MM.1S (cell line): ENCODE data around the gene KIF25.

Experiments
- DNase-seq: peaks from one replicate; pipeline ENCODE4 v3.0.0-alpha.2; 2015
- H2AFZ ChIP-seq: fragments of 300-600 bp; sonication (generic); 2 replicates; pipeline ENCODE4 v1.6.0; 2016; ENCODE audit warnings: antibody characterized with exemption, low read length
- H3F3A ChIP-seq: fragments of 300-600 bp; sonication (generic); 2 replicates; pipeline ENCODE4 v1.6.1; 2016; ENCODE audit warnings: mild to moderate bottlenecking, antibody characterized with exemption, low read length, moderate library complexity, mixed read lengths; ENCODE audit not compliant: insufficient read depth
- H3K27ac ChIP-seq: fragments of 300-600 bp; sonication (generic); 2 replicates; pipeline ENCODE4 v1.5.1; 2016; ENCODE audit warnings: mild to moderate bottlenecking, low read length
- H3K27me3 ChIP-seq: fragments of 300-600 bp; sonication (generic); replicated peaks from 2 replicates; pipeline ENCODE4 v1.6.0; 2016; ENCODE audit warnings: low read length; ENCODE audit not compliant: insufficient read depth
- H3K36me3 ChIP-seq: fragments of 300-600 bp; sonication (generic); replicated peaks from 2 replicates; pipeline ENCODE4 v1.6.1; 2016; ENCODE audit warnings: mild to moderate bottlenecking, low read length, mixed read lengths; ENCODE audit not compliant: insufficient read depth
- H3K4me1 ChIP-seq: fragments of 300-600 bp; sonication (generic); 2 replicates; pipeline ENCODE4 v1.6.1; 2016; ENCODE audit warnings: low read length, mixed read lengths
- H3K4me2 ChIP-seq: fragments of 300-600 bp; sonication (generic); 2 replicates; pipeline ENCODE4 v1.6.0; 2016; ENCODE audit warnings: low read depth, low read length
- H3K4me3 ChIP-seq: fragments of 300-600 bp; sonication (generic); 2 replicates; pipeline ENCODE4 v1.5.1; 2016; ENCODE audit warnings: low read length, mixed read lengths
- H3K79me2 ChIP-seq: fragments of 300-600 bp; sonication (generic); 2 replicates; pipeline ENCODE4 v1.6.1; 2016; ENCODE audit warnings: mixed run types, low read length, mixed read lengths
- H3K9ac ChIP-seq: fragments of 300-600 bp; sonication (generic); 2 replicates; pipeline ENCODE4 v1.6.1; 2016; ENCODE audit warnings: low read length, mixed read lengths
- H3K9me2 ChIP-seq: fragments of 300-600 bp; sonication (generic); replicated peaks from 2 replicates; pipeline ENCODE4 v1.6.1; 2016; ENCODE audit warnings: mild to moderate bottlenecking, low read length, mixed read lengths; ENCODE audit not compliant: insufficient read depth
- H3K9me3 ChIP-seq: fragments of 300-600 bp; sonication (generic); replicated peaks from 2 replicates; pipeline ENCODE4 v1.6.1; 2016; ENCODE audit warnings: mild to moderate bottlenecking, low read length, mixed read lengths; ENCODE audit not compliant: insufficient read depth
- H4K20me1 ChIP-seq: fragments of 300-600 bp; sonication (generic); 2 replicates; pipeline ENCODE4 v1.6.1; 2016; ENCODE audit warnings: mild to moderate bottlenecking, low read length, moderate library complexity, mixed read lengths; ENCODE audit not compliant: insufficient read depth
- CTCF ChIP-seq: fragments of 300-600 bp; sonication (generic); IDR thresholded peaks from 2 replicates; pipeline ENCODE4 v1.5.1; 2016; ENCODE audit warnings: antibody characterized with exemption, low read length, mixed read lengths
- EZH2 ChIP-seq: fragments of 300-600 bp; sonication (generic); optimal IDR thresholded peaks from 2 replicates; pipeline ENCODE3; 2017; ENCODE audit warnings: low read depth, mild to moderate bottlenecking, antibody characterized with exemption, low read length, mixed read lengths
- EZH2phosphoT487 ChIP-seq: fragments of 300-600 bp; sonication (generic); IDR thresholded peaks from 2 replicates; pipeline ENCODE4 v1.6.1; 2018; ENCODE audit warnings: antibody characterized with exemption, low read length

The KIF25 gene

GRCh38 chr6:168090064-168090690 lies 92.7 kb downstream of the KIF25 start:
- Histone ChIP-seq H3K79me2 (no peaks in the 10 kb centered on the region), H3K27ac (no peak overlapping the region), H3K4me3 (no peak overlapping the region), H3K9ac (no peak overlapping the region), H3K9me3 (no peaks in the 10 kb centered on the region), H3K27me3 (no peaks in the 10 kb centered on the region), H3K9me2 (no peaks in the 10 kb centered on the region), H3F3A (no peaks in the 10 kb centered on the region), H3K4me2 (no peak overlapping the region), H3K4me1 (no peaks in the 10 kb centered on the region), H3K36me3 (no peaks in the 10 kb centered on the region), H4K20me1 (no peaks in the 10 kb centered on the region), H2AFZ (no peak overlapping the region)
- TF ChIP-seq CTCF: no peak
- no peak for TF ChIP-seq EZH2phosphoT487
- no peak for TF ChIP-seq EZH2
- DNase-seq: no peak

- Histone ChIP-seq H3K9me3 (no peaks in the 10 kb centered on the region), H3K27ac (no peak overlapping the region), H3K4me2 (no peak overlapping the region), H3K9me2 (no peaks in the 10 kb centered on the region), H4K20me1 (no peaks in the 10 kb centered on the region), H3K79me2 (no peaks in the 10 kb centered on the region), H3K27me3 (no peaks in the 10 kb centered on the region), H3K4me3 (no peak overlapping the region), H3K36me3 (no peaks in the 10 kb centered on the region), H3K4me1 (no peaks in the 10 kb centered on the region), H3K9ac (no peak overlapping the region), H3F3A (no peaks in the 10 kb centered on the region), H2AFZ (no peak overlapping the region)
- no peak for TF ChIP-seq CTCF
- no peak for TF ChIP-seq EZH2phosphoT487
- TF ChIP-seq EZH2: no peak
- DNase-seq: no peak
These were observed 93.2 kb downstream of the KIF25 start for GRCh38 chr6:168090706-168091105.

- Histone ChIP-seq H3K9ac (no peak overlapping the region), H3K4me1 (no peaks in the 10 kb centered on the region), H3K9me3 (no peaks in the 10 kb centered on the region), H3K36me3 (no peaks in the 10 kb centered on the region), H3K27me3 (no peaks in the 10 kb centered on the region), H3K9me2 (no peaks in the 10 kb centered on the region), H3K79me2 (no peaks in the 10 kb centered on the region), H3K27ac (no peak overlapping the region), H3F3A (no peaks in the 10 kb centered on the region), H4K20me1 (no peaks in the 10 kb centered on the region), H3K4me2 (no peak overlapping the region), H2AFZ (no peak overlapping the region), H3K4me3 (no peak overlapping the region)
- no peak for DNase-seq
- TF ChIP-seq EZH2: no peak
- no peak for TF ChIP-seq EZH2phosphoT487
- TF ChIP-seq CTCF: no peak
These were observed 94.2 kb downstream of the KIF25 start for GRCh38 chr6:168091381-168092264.
